Epidermal melanocyte (primary cell): ENCODE data around the gene CACHD1.
"Not testable (repeated sequence)": the region's sequence is repeated elsewhere in the genome, so short reads cannot be mapped to it uniquely, and the experiment has no call there.

ENCODE experiments used
- DNase-seq: peaks from one replicate; pipeline ENCODE4 v3.0.0; 2011; ENCODE audit warnings: low spot score; ENCODE audit not compliant: insufficient read length

The CACHD1 gene

GRCh38 chr1:64584479-64584878 is 114.5 kb downstream of the CACHD1 start:
- no peak for DNase-seq

GRCh38 chr1:64588876-64589275 is 118.9 kb downstream of the CACHD1 start:
- no peak for DNase-seq

GRCh38 chr1:64590316-64590715 is 120.4 kb downstream of the CACHD1 start:
- no peak for DNase-seq

- no peak for DNase-seq
Measured at GRCh38 chr1:64594446-64594845, 124.5 kb downstream of the CACHD1 start.

GRCh38 chr1:64595871-64596515 is 126.1 kb downstream of the CACHD1 start:
- DNase-seq = no peak

GRCh38 chr1:64597113-64597512 is 127.2 kb downstream of the CACHD1 start:
- no peak for DNase-seq

- no peak for DNase-seq
Measured at GRCh38 chr1:64598100-64598571, 128.2 kb downstream of the CACHD1 start.

GRCh38 chr1:64599242-64599641 is 129.3 kb downstream of the CACHD1 start:
- DNase-seq = no peak

GRCh38 chr1:64601207-64601606 is 131.3 kb downstream of the CACHD1 start:
- DNase-seq = no peak

- DNase-seq = no peak
Measured at GRCh38 chr1:64608005-64608650, 138.2 kb downstream of the CACHD1 start.

GRCh38 chr1:64608651-64609048 is 138.7 kb downstream of the CACHD1 start:
- no peak for DNase-seq

GRCh38 chr1:64610950-64611349 is 141.0 kb downstream of the CACHD1 start:
- not testable (repeated sequence) for DNase-seq

- DNase-seq = no peak
Measured at GRCh38 chr1:64616039-64616438, 146.1 kb downstream of the CACHD1 start.

- DNase-seq = no peak
Measured at GRCh38 chr1:64623750-64624191, 153.8 kb downstream of the CACHD1 start.

- no peak for DNase-seq
Measured at GRCh38 chr1:64624218-64624713, 154.3 kb downstream of the CACHD1 start.

GRCh38 chr1:64624808-64625207 is 154.9 kb downstream of the CACHD1 start:
- DNase-seq = no peak

- DNase-seq = no peak
Measured at GRCh38 chr1:64630611-64631010, 160.7 kb downstream of the CACHD1 start.

- no peak for DNase-seq
Measured at GRCh38 chr1:64631346-64632034, 161.6 kb downstream of the CACHD1 start.

- DNase-seq = no peak
Measured at GRCh38 chr1:64632936-64633335, 163.0 kb downstream of the CACHD1 start.

- no peak for DNase-seq
Measured at GRCh38 chr1:64645735-64646134, 175.8 kb downstream of the CACHD1 start.

- DNase-seq = no peak
Measured at GRCh38 chr1:64650411-64650810, 180.5 kb downstream of the CACHD1 start.

- no peak for DNase-seq
Measured at GRCh38 chr1:64651841-64652240, 181.9 kb downstream of the CACHD1 start.
